HEK293 (cell line): ENCODE data around the gene EPDR1.

Experiments
- CTCF ChIA-PET: fragments of 350-600 bp; formaldehyde crosslinking; extraction: SDS; loops from one replicate; lab custom pipeline; 2021; ENCODE audit warnings: antibody characterized with exemption; lab: Yijun Ruan, JAX
- POLR2A ChIA-PET: fragments of 300-600 bp; formaldehyde crosslinking; extraction: SDS; loops from one replicate; lab custom pipeline; 2020; ENCODE audit warnings: antibody characterized with exemption, inconsistent platforms; lab: Yijun Ruan, JAX
- H3K27ac ChIP-seq: fragments of 200-500 bp; sonication (Bioruptor generic); 2 replicates; pipeline ENCODE4 v1.5.1; 2014; ENCODE audit warnings: low read depth, low read length, control low read depth, inconsistent platforms; ENCODE audit errors: extremely low read depth
- H3K36me3 ChIP-seq, 2 experiments: fragments of 200-500 bp in 1 of 2; sonication (Bioruptor generic) in 1 of 2; 1 replicate in 1 of 2; 2 replicates in 1 of 2; pipeline ENCODE4 v1.5.1; 2014 to 2017; ENCODE audit warnings: inconsistent platforms in 2 of 2, low read length in 2 of 2; ENCODE audit not compliant: control insufficient read depth in 2 of 2, insufficient read depth in 1 of 2
- H3K4me1 ChIP-seq: fragments of 200-500 bp; sonication (Bioruptor generic); 2 replicates; pipeline ENCODE4 v1.5.1; 2014; ENCODE audit warnings: mild to moderate bottlenecking, low read length, inconsistent platforms; ENCODE audit not compliant: control insufficient read depth, insufficient read depth
- H3K4me3 ChIP-seq: 2 replicates; pipeline ENCODE4 v1.5.1; 2011; ENCODE audit warnings: low read depth, mild to moderate bottlenecking, control low read depth, low read length, moderate library complexity
- H3K9me3 ChIP-seq: fragments of 200-500 bp; sonication (Bioruptor generic); 2 replicates; pipeline ENCODE4 v1.5.1; 2014; ENCODE audit warnings: low read depth, low read length, inconsistent platforms; ENCODE audit not compliant: control insufficient read depth, insufficient read depth
- BCL11B ChIP-seq: fragments of 450-650 bp; formaldehyde crosslinking; IDR thresholded peaks from 2 replicates; pipeline ENCODE4 v1.5.1; 2016; ENCODE audit warnings: low read depth, missing biosample characterization, missing genetic modification characterization
- EGR2 ChIP-seq: fragments of 450-650 bp; formaldehyde crosslinking; IDR thresholded peaks from 2 replicates; pipeline ENCODE4 v1.5.1; 2016; ENCODE audit warnings: low read depth, missing biosample characterization, missing genetic modification characterization
- GLI2 ChIP-seq: fragments of 450-650 bp; formaldehyde crosslinking; IDR thresholded peaks from 2 replicates; pipeline ENCODE4; 2017; ENCODE audit warnings: missing biosample characterization, missing genetic modification characterization, low read depth, borderline replicate concordance
- KLF1 ChIP-seq: fragments of 450-650 bp; formaldehyde crosslinking; IDR thresholded peaks from 2 replicates; pipeline ENCODE4 v1.5.1; 2016; ENCODE audit warnings: missing biosample characterization, missing genetic modification characterization
- MEIS1 ChIP-seq: sonication (generic); formaldehyde crosslinking; IDR thresholded peaks from 2 replicates; pipeline ENCODE4 v1.8.1; 2022; ENCODE audit warnings: missing genetic modification reagents, mild to moderate bottlenecking, borderline replicate concordance
- YY1 ChIP-seq: fragments of 450-650 bp; formaldehyde crosslinking; IDR thresholded peaks from 2 replicates; pipeline ENCODE4 v1.5.1; 2018; ENCODE audit warnings: missing biosample characterization, missing genetic modification characterization
- ZNF155 ChIP-seq: fragments of 450-650 bp; formaldehyde crosslinking; IDR thresholded peaks from 2 replicates; pipeline ENCODE4 v1.5.1; 2016; ENCODE audit warnings: missing biosample characterization, missing genetic modification characterization
- ZNF157 ChIP-seq: fragments of 450-650 bp; formaldehyde crosslinking; IDR thresholded peaks from 2 replicates; pipeline ENCODE4 v1.5.1; 2016; ENCODE audit warnings: missing biosample characterization, missing genetic modification characterization
- ZNF202 ChIP-seq: fragments of 450-650 bp; formaldehyde crosslinking; IDR thresholded peaks from 2 replicates; pipeline ENCODE4 v1.5.1; 2016; ENCODE audit warnings: missing biosample characterization, missing genetic modification characterization, borderline replicate concordance
- ZNF214 ChIP-seq: fragments of 450-650 bp; formaldehyde crosslinking; IDR thresholded peaks from 2 replicates; pipeline ENCODE4 v1.5.1; 2017; ENCODE audit warnings: missing biosample characterization, mild to moderate bottlenecking, missing genetic modification characterization, borderline replicate concordance
- ZNF292 ChIP-seq: fragments of 450-650 bp; formaldehyde crosslinking; IDR thresholded peaks from 2 replicates; pipeline ENCODE4 v1.5.1; 2016; ENCODE audit warnings: low read depth, missing biosample characterization, missing genetic modification characterization, borderline replicate concordance
- ZNF423 ChIP-seq: fragments of 450-650 bp; formaldehyde crosslinking; IDR thresholded peaks from 2 replicates; pipeline ENCODE4 v1.5.1; 2016; ENCODE audit warnings: missing biosample characterization, missing genetic modification characterization
- ZNF426 ChIP-seq: fragments of 450-650 bp; formaldehyde crosslinking; IDR thresholded peaks from 2 replicates; pipeline ENCODE4 v1.5.1; 2017; ENCODE audit warnings: missing biosample characterization, missing genetic modification characterization, mild to moderate bottlenecking, inconsistent platforms, moderate library complexity
- ZNF510 ChIP-seq: fragments of 450-650 bp; formaldehyde crosslinking; IDR thresholded peaks from 2 replicates; pipeline ENCODE4 v1.5.1; 2018; ENCODE audit warnings: mild to moderate bottlenecking, missing genetic modification characterization, missing biosample characterization; ENCODE audit not compliant: insufficient replicate concordance
- ZNF654 ChIP-seq: fragments of 450-650 bp; formaldehyde crosslinking; IDR thresholded peaks from 2 replicates; pipeline ENCODE4 v1.5.1; 2016; ENCODE audit warnings: low read depth, missing biosample characterization, missing genetic modification characterization
- ZNF660 ChIP-seq: fragments of 450-650 bp; IDR thresholded peaks from 2 replicates; pipeline ENCODE4 v1.5.1; 2018; ENCODE audit warnings: missing biosample characterization, mild to moderate bottlenecking, missing genetic modification characterization
- ZNF664 ChIP-seq: fragments of 450-650 bp; formaldehyde crosslinking; IDR thresholded peaks from 2 replicates; pipeline ENCODE4 v1.5.1; 2016; ENCODE audit warnings: missing biosample characterization, missing genetic modification characterization
- ZSCAN16 ChIP-seq: fragments of 450-650 bp; formaldehyde crosslinking; IDR thresholded peaks from 2 replicates; pipeline ENCODE4 v1.5.1; 2016; ENCODE audit warnings: missing biosample characterization, missing genetic modification characterization
- TF ChIP-seq, protein P1 (sequence below): fragments of 450-650 bp; formaldehyde crosslinking; IDR thresholded peaks from 2 replicates; pipeline ENCODE4 v1.5.1; 2016; ENCODE audit warnings: missing biosample characterization, missing genetic modification characterization, low read depth
- TF ChIP-seq, protein P2 (sequence below): fragments of 450-650 bp; IDR thresholded peaks from 2 replicates; pipeline ENCODE4 v1.5.1; 2018; ENCODE audit warnings: missing biosample characterization, missing genetic modification characterization
- TF ChIP-seq, protein P3 (sequence below): fragments of 450-650 bp; formaldehyde crosslinking; IDR thresholded peaks from 2 replicates; pipeline ENCODE4 v1.5.1; 2017; ENCODE audit warnings: missing biosample characterization, missing genetic modification characterization
- TF ChIP-seq, protein P4 (sequence below): fragments of 450-650 bp; formaldehyde crosslinking; IDR thresholded peaks from 2 replicates; pipeline ENCODE4 v1.5.1; 2016; ENCODE audit warnings: missing biosample characterization, missing genetic modification characterization
- TF ChIP-seq, protein P5 (sequence below): fragments of 450-650 bp; formaldehyde crosslinking; IDR thresholded peaks from 2 replicates; pipeline ENCODE4 v1.5.1; 2016; ENCODE audit warnings: missing biosample characterization, missing genetic modification characterization

EPDR1 gene

DNA sequence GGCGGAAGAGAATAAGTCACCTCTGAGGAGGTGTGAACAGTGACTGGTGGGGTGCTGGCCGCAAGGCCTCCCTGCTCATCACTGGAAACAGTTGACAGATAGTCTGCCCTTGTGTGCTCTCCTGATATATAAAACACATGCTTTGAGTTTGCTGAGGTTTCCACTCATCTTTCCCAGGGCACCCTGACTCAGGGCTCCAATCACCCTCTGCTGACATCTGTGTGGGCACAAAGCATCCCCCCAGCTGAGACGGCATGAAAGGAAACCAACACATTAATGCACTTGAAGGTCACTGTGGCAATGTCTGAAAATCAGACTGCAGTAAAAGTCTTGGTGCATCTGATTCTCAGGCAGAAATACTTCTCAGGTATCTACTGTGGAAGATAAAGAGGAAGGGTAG lies 49.8 kb downstream of the EPDR1 start (continued):
- TF ChIP-seq, protein P1, sequence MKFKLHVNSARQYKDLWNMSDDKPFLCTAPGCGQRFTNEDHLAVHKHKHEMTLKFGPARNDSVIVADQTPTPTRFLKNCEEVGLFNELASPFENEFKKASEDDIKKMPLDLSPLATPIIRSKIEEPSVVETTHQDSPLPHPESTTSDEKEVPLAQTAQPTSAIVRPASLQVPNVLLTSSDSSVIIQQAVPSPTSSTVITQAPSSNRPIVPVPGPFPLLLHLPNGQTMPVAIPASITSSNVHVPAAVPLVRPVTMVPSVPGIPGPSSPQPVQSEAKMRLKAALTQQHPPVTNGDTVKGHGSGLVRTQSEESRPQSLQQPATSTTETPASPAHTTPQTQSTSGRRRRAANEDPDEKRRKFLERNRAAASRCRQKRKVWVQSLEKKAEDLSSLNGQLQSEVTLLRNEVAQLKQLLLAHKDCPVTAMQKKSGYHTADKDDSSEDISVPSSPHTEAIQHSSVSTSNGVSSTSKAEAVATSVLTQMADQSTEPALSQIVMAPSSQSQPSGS: no peak
- TF ChIP-seq ZNF660: no peak
- TF ChIP-seq ZNF423 (tag by site-specific recombination): no peak
- no peak for TF ChIP-seq ZNF426 (tag by site-specific recombination)

DNA sequence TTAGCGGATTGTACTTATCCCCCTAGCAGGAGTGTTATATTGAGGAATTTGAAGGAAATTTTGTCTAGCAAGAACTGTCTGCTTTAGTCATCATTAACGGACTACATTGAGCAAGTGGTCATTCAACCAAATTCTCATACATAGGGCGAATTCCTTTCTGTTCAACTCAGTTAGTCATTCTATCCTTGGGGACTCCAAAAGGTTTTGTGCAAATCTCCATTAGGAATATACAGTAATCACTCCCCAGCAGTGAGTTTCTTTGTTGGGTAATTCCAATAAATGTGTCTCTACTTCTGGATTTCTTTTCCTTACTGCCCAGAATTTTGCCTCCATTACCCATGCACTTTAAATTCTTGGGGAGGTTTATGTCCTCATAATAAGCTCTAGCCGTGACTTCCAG lies 51.1 kb downstream of the EPDR1 start:
- no peaks in the 10 kb centered on the region for H3K9me3 ChIP-seq
- no peaks in the 10 kb centered on the region for H3K36me3 ChIP-seq
- TF ChIP-seq ZNF202 (tag by site-specific recombination) (no peak), GLI2 (tag by site-specific recombination) (no peak), MEIS1 (CRISPR knock-in tag) (no peak), ZNF292 (tag by site-specific recombination) (no peak), ZNF664 (tag by site-specific recombination) (no peak)
- TF ChIP-seq, protein P2, sequence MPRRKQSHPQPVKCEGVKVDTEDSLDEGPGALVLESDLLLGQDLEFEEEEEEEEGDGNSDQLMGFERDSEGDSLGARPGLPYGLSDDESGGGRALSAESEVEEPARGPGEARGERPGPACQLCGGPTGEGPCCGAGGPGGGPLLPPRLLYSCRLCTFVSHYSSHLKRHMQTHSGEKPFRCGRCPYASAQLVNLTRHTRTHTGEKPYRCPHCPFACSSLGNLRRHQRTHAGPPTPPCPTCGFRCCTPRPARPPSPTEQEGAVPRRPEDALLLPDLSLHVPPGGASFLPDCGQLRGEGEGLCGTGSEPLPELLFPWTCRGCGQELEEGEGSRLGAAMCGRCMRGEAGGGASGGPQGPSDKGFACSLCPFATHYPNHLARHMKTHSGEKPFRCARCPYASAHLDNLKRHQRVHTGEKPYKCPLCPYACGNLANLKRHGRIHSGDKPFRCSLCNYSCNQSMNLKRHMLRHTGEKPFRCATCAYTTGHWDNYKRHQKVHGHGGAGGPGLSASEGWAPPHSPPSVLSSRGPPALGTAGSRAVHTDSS (tag by site-specific recombination): no peak
- no peak overlapping the region for H3K4me3 ChIP-seq
- no peaks in the 10 kb centered on the region for H3K4me1 ChIP-seq
- ChIA-PET CTCF (no interaction called here), POLR2A (no interaction called here)
- no peak overlapping the region for H3K27ac ChIP-seq

DNA sequence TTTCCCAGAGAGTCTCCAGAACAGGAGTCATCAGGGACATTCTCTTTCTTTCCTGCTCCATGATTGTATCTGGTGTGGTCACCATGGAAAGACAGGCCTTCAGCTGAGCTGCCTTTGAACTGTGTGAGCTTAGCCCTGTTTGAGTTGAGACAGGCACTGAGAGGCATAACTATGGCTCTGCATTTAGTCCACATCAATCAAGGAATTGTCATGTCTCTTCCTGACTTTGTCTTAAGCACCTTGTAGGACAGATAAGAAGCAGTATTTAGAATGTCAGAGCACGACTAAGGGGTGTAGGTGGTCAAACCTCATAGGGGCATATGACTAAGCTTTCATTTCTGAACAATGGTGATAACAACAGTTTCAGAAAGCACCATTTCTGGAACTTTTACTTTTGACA lies 53.5 kb downstream of the EPDR1 start:
- H3K9me3 ChIP-seq: no peaks in the 10 kb centered on the region
- POLR2A ChIA-PET: no interaction called here
- CTCF ChIA-PET: interaction anchor here (1.7 kb wide), 1 partner anchor 73 kb away, joined by 3 read pairs; no protein-coding TSS in a partner anchor

DNA sequence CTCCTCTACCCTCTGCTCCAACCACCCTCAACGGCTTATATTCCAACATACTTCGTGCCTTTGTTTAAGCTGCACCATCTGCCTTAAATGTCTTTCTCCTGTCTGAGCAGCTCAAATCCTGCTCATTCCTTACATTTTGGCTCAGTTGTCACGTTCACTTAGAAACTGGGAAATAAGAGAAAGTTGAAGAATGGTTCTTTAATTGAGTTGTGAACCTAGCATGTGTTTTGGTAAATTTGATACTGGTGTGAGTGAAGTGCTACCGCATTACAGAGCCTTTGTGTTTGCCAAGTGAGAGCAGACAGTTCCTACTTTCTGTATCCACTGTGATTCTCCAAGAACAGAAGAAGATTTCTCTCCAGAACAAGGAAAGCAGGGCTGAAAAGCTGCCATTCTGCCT lies 54.3 kb downstream of the EPDR1 start:
- no peaks in the 10 kb centered on the region for H3K36me3 ChIP-seq
- H3K4me3 ChIP-seq: no peak overlapping the region
- ChIA-PET CTCF (interaction anchor here (0.5 to 1.7 kb wide), 4 partner anchors 71 to 685 kb away, joined by 3 to 4 read pairs (median 3); no protein-coding TSS in a partner anchor), POLR2A (no interaction called here)
- H3K9me3 ChIP-seq: no peaks in the 10 kb centered on the region
- no peaks in the 10 kb centered on the region for H3K4me1 ChIP-seq
- no peak overlapping the region for H3K27ac ChIP-seq
- TF ChIP-seq ZNF157 (tag by site-specific recombination): no peak
- no peak for TF ChIP-seq BCL11B (tag by site-specific recombination)
- TF ChIP-seq YY1 (tag by site-specific recombination): no peak
- no peak for TF ChIP-seq ZNF155
- no peak for TF ChIP-seq ZSCAN16 (tag by site-specific recombination)
- TF ChIP-seq, protein P3, sequence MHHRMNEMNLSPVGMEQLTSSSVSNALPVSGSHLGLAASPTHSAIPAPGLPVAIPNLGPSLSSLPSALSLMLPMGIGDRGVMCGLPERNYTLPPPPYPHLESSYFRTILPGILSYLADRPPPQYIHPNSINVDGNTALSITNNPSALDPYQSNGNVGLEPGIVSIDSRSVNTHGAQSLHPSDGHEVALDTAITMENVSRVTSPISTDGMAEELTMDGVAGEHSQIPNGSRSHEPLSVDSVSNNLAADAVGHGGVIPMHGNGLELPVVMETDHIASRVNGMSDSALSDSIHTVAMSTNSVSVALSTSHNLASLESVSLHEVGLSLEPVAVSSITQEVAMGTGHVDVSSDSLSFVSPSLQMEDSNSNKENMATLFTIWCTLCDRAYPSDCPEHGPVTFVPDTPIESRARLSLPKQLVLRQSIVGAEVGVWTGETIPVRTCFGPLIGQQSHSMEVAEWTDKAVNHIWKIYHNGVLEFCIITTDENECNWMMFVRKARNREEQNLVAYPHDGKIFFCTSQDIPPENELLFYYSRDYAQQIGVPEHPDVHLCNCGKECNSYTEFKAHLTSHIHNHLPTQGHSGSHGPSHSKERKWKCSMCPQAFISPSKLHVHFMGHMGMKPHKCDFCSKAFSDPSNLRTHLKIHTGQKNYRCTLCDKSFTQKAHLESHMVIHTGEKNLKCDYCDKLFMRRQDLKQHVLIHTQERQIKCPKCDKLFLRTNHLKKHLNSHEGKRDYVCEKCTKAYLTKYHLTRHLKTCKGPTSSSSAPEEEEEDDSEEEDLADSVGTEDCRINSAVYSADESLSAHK (tag by site-specific recombination): no peak
- TF ChIP-seq, protein P4, sequence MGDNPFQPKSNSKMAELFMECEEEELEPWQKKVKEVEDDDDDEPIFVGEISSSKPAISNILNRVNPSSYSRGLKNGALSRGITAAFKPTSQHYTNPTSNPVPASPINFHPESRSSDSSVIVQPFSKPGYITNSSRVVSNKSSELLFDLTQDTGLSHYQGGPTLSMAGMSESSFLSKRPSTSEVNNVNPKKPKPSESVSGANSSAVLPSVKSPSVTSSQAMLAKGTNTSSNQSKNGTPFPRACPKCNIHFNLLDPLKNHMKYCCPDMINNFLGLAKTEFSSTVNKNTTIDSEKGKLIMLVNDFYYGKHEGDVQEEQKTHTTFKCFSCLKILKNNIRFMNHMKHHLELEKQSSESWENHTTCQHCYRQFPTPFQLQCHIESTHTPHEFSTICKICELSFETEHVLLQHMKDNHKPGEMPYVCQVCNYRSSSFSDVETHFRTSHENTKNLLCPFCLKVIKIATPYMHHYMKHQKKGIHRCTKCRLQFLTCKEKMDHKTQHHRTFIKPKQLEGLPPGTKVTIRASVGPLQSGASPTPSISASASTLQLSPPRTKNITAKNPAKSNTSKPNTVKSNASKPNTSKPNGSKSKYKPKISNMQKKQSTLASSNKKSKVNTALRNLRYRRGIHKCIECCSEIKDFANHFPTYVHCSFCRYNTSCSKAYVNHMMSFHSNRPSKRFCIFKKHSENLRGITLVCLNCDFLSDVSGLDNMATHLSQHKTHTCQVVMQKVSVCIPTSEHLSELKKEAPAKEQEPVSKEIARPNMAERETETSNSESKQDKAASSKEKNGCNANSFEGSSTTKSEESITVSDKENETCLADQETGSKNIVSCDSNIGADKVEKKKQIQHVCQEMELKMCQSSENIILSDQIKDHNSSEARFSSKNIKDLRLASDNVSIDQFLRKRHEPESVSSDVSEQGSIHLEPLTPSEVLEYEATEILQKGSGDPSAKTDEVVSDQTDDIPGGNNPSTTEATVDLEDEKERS (tag by site-specific recombination): no peak

More for the DNA sequence above, 53.5 kb downstream of the EPDR1 start:
- H3K27ac ChIP-seq: no peak overlapping the region
- H3K4me3 ChIP-seq: no peak overlapping the region
- H3K4me1 ChIP-seq: no peaks in the 10 kb centered on the region
- TF ChIP-seq ZNF510 (tag by site-specific recombination): no peak
- no peak for TF ChIP-seq ZNF214
- TF ChIP-seq ZNF654 (tag by site-specific recombination): no peak
- no peak for TF ChIP-seq KLF1 (tag by site-specific recombination)
- no peak for TF ChIP-seq EGR2 (tag by site-specific recombination)
- TF ChIP-seq ZNF426 (tag by site-specific recombination): no peak
- TF ChIP-seq, protein P5, sequence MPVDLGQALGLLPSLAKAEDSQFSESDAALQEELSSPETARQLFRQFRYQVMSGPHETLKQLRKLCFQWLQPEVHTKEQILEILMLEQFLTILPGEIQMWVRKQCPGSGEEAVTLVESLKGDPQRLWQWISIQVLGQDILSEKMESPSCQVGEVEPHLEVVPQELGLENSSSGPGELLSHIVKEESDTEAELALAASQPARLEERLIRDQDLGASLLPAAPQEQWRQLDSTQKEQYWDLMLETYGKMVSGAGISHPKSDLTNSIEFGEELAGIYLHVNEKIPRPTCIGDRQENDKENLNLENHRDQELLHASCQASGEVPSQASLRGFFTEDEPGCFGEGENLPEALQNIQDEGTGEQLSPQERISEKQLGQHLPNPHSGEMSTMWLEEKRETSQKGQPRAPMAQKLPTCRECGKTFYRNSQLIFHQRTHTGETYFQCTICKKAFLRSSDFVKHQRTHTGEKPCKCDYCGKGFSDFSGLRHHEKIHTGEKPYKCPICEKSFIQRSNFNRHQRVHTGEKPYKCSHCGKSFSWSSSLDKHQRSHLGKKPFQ: no peak
- TF ChIP-seq BCL11B (tag by site-specific recombination): no peak
- no peaks in the 10 kb centered on the region for H3K36me3 ChIP-seq
